DMS114 treated with DMSO at 0.1 percent for 48 hours (cell line): ENCODE data around the gene PROS1.

Experiments
- DNase-seq: peaks from one replicate; lab custom pipeline; 2025; ENCODE audit not compliant: unreplicated experiment; lab: John Stamatoyannopoulos, UW

PROS1 gene

GRCh38 chr3:93973131-93974126 is at the start of gene PROS1:
Gene PROS1, minus strand, starts transcription at chr3:93973896. Its CDS starts 147 bp downstream, at chr3:93973749.
- peak; percentile 59 for DNase-seq

- DNase-seq, result no peak
Measured at GRCh38 chr3:94020293-94020692, 46.6 kb upstream of the PROS1 start.

GRCh38 chr3:94019659-94020058 is 46.0 kb upstream of the PROS1 start:
- DNase-seq, result no peak

- DNase-seq, result no peak
Measured at GRCh38 chr3:94015025-94015424, 41.3 kb upstream of the PROS1 start.

- no peak for DNase-seq
Measured at GRCh38 chr3:94012185-94012584, 38.5 kb upstream of the PROS1 start.

- no peak for DNase-seq
Measured at GRCh38 chr3:94011233-94011711, 37.6 kb upstream of the PROS1 start.

GRCh38 chr3:94009608-94010007 is 35.9 kb upstream of the PROS1 start:
- DNase-seq, result no peak

GRCh38 chr3:94008253-94008652 is 34.6 kb upstream of the PROS1 start:
- no peak for DNase-seq

- peak; percentile 48 for DNase-seq
Measured at GRCh38 chr3:94004301-94004910, 30.7 kb upstream of the PROS1 start.

- DNase-seq, result no peak
Measured at GRCh38 chr3:94001827-94002495, 28.3 kb upstream of the PROS1 start.

- no peak for DNase-seq
Measured at GRCh38 chr3:94001191-94001590, 27.5 kb upstream of the PROS1 start.

- no peak for DNase-seq
Measured at GRCh38 chr3:93994056-93994455, 20.4 kb upstream of the PROS1 start.

- DNase-seq, result no peak
Measured at GRCh38 chr3:93992207-93992606, 18.5 kb upstream of the PROS1 start.

- no peak for DNase-seq
Measured at GRCh38 chr3:93991631-93992030, 17.9 kb upstream of the PROS1 start.

- no peak for DNase-seq
Measured at GRCh38 chr3:93989241-93989640, 15.5 kb upstream of the PROS1 start.

- DNase-seq, result no peak
Measured at GRCh38 chr3:93988764-93989163, 15.1 kb upstream of the PROS1 start.

- DNase-seq, result no peak
Measured at GRCh38 chr3:93988283-93988682, 14.6 kb upstream of the PROS1 start.

GRCh38 chr3:93984618-93985017 is 10.9 kb upstream of the PROS1 start:
- no peak for DNase-seq

GRCh38 chr3:93983408-93983807 is 9.7 kb upstream of the PROS1 start:
- DNase-seq, result no peak

GRCh38 chr3:93981649-93982048 is 8.0 kb upstream of the PROS1 start:
- no peak for DNase-seq

GRCh38 chr3:93979850-93980676 is 6.4 kb upstream of the PROS1 start, which contains the start of gene ARL13B:
Gene ARL13B, plus strand, starts transcription at chr3:93980155. Its CDS starts 269 bp downstream, at chr3:93980424.
- DNase-seq, result peak; percentile 98
